ENCODE data around the gene AMN1. TPM values are rescaled to one million over a fixed set of nuclear protein-coding genes. Genes with fewer than 3 reads are reported as not detected.
A peak's percentile ranks its signal among the peaks of the same experiment; 100 is the strongest.

AMN1 gene
- total RNA-seq, 2 donors from 2014 or later: 12.8 to 27.2 TPM

- Histone ChIP-seq H3K4me1 (ENCODE audit: control insufficient read depth in 1 of 2, low read depth in 2 of 2) (peaks cover 0 to 11% of the 10 kb centered on the region in 2 donors), H3K27me3 (replicated peaks; ENCODE audit: insufficient read depth) (no peaks in the 10 kb centered on the region), H3K27ac (no peak overlapping the region), H3K36me3 (no peaks in the 10 kb centered on the region), H3K9me3 (no peaks in the 10 kb centered on the region), H3K4me3 (peak overlapping the region; percentile 41)
- TF ChIP-seq CTCF (IDR thresholded peaks at IDR 0.05): no peak
- ATAC-seq (ENCODE audit: insufficient number of reproducible peaks, low FRiP score, low read depth) (no peak), DNase-seq (ENCODE audit: low spot score) (no peak)
Measured at GRCh38 chr12:31629756-31630732, 98.8 kb downstream of the AMN1 start.

GRCh38 chr12:31627456-31628054 is 101.3 kb downstream of the AMN1 start:
- DNase-seq (ENCODE audit: low spot score): no peak
- Histone ChIP-seq H3K4me1 (ENCODE audit: control insufficient read depth in 1 of 2, low read depth in 2 of 2) (peaks cover 0 to 11% of the 10 kb centered on the region in 2 donors), H3K9me3 (no peaks in the 10 kb centered on the region), H3K27me3 (replicated peaks; ENCODE audit: insufficient read depth) (no peaks in the 10 kb centered on the region), H3K4me3 (no peak overlapping the region), H3K36me3 (no peaks in the 10 kb centered on the region), H3K27ac (no peak overlapping the region)
- no peak for TF ChIP-seq CTCF (IDR thresholded peaks at IDR 0.05)
- ATAC-seq (ENCODE audit: insufficient number of reproducible peaks, low FRiP score, low read depth): no peak

GRCh38 chr12:31626270-31626995 is 102.4 kb downstream of the AMN1 start:
- DNase-seq (ENCODE audit: low spot score) (no peak), ATAC-seq (ENCODE audit: insufficient number of reproducible peaks, low FRiP score, low read depth) (no peak)
- Histone ChIP-seq H3K4me3 (no peak overlapping the region), H3K36me3 (no peaks in the 10 kb centered on the region), H3K27me3 (replicated peaks; ENCODE audit: insufficient read depth) (no peaks in the 10 kb centered on the region), H3K9me3 (no peaks in the 10 kb centered on the region), H3K4me1 (ENCODE audit: control insufficient read depth in 1 of 2, low read depth in 2 of 2) (peaks cover 0 to 11% of the 10 kb centered on the region in 2 donors), H3K27ac (no peak overlapping the region)
- no peak for TF ChIP-seq CTCF (IDR thresholded peaks at IDR 0.05)

- no peak for ATAC-seq (ENCODE audit: insufficient number of reproducible peaks, low FRiP score, low read depth)
- no peaks in the 10 kb centered on the region for H3K36me3 ChIP-seq
Measured at GRCh38 chr12:31622038-31622437, 106.8 kb downstream of the AMN1 start.

More at GRCh38 chr12:31622038-31622437, 106.8 kb downstream of the AMN1 start:
- Histone ChIP-seq H3K9me3 (no peaks in the 10 kb centered on the region), H3K27me3 (replicated peaks; ENCODE audit: insufficient read depth) (no peaks in the 10 kb centered on the region), H3K4me1 (ENCODE audit: control insufficient read depth in 1 of 2, low read depth in 2 of 2) (peaks cover 0 to 11% of the 10 kb centered on the region in 2 donors), H3K27ac (no peak overlapping the region), H3K4me3 (no peak overlapping the region)
- DNase-seq (ENCODE audit: low spot score): no peak
- no peak for TF ChIP-seq CTCF (IDR thresholded peaks at IDR 0.05)

Other genes with a start within 250 kb of the AMN1 start
- gene DENND5B, start 137.9 kb downstream of the AMN1 start, total RNA-seq: 10 to 100 TPM; 28.6 to 43.9 TPM
- 1 to 10 TPM; 1.4 to 2.5 TPM for gene ETFBKMT, start 69.3 kb downstream of the AMN1 start, total RNA-seq
- gene RESF1, start 230.4 kb upstream of the AMN1 start, total RNA-seq: 100 to 1,000 TPM in 1 of 2 donors, 10 to 100 TPM in 1; 53.2 to 112 TPM

All from thoracic aorta (tissue), 2 donors.